NCI-H2227 (cell line): Measurements from ENCODE around the gene TMBIM1.

Source experiments
- DNase-seq: peaks from one replicate; lab custom pipeline; 2025; ENCODE audit not compliant: unreplicated experiment; lab: John Stamatoyannopoulos, UW

TMBIM1 gene

GRCh38 chr2:218293715-218294429, 1.6 kb upstream of the TMBIM1 start:
- no peak for DNase-seq

- DNase-seq, result no peak
Measured at GRCh38 chr2:218291318-218292047, 820 bp downstream of the TMBIM1 start.

GRCh38 chr2:218290316-218291261, 1.7 kb downstream of the TMBIM1 start:
- DNase-seq, result peak; percentile 36

GRCh38 chr2:218289639-218290315, 2.5 kb downstream of the TMBIM1 start:
- DNase-seq, result peak; percentile 45

- peak; percentile 82 for DNase-seq
Measured at GRCh38 chr2:218286570-218287459, 5.5 kb downstream of the TMBIM1 start.

GRCh38 chr2:218285604-218286003, 6.7 kb downstream of the TMBIM1 start:
- DNase-seq, result no peak

- no peak for DNase-seq
Measured at GRCh38 chr2:218284106-218284811, 8.0 kb downstream of the TMBIM1 start.

GRCh38 chr2:218282173-218282991, 9.9 kb downstream of the TMBIM1 start:
- no peak for DNase-seq

GRCh38 chr2:218281449-218281848, 10.9 kb downstream of the TMBIM1 start:
- DNase-seq, result no peak

- no peak for DNase-seq
Measured at GRCh38 chr2:218280260-218280870, 11.9 kb downstream of the TMBIM1 start.

GRCh38 chr2:218278531-218279360, 13.6 kb downstream of the TMBIM1 start:
- no peak for DNase-seq

- DNase-seq, result no peak
Measured at GRCh38 chr2:218277921-218278320, 14.4 kb downstream of the TMBIM1 start.

- DNase-seq, result no peak
Measured at GRCh38 chr2:218276986-218277755, 15.1 kb downstream of the TMBIM1 start.

GRCh38 chr2:218275371-218276072, 16.8 kb downstream of the TMBIM1 start:
- no peak for DNase-seq

- no peak for DNase-seq
Measured at GRCh38 chr2:218274586-218274985, 17.7 kb downstream of the TMBIM1 start.

GRCh38 chr2:218273908-218274249, 18.4 kb downstream of the TMBIM1 start:
- no peak for DNase-seq
